ENCODE results near the gene HMGCS2.

The HMGCS2 gene

GRCh38 chr1:119762953-119763352 lies 5.8 kb downstream of the HMGCS2 start:
- DNase-seq (ENCODE audit: low read depth in 1 of 2, low spot score in 1 of 2), result no peak

- DNase-seq (ENCODE audit: low read depth in 1 of 2, low spot score in 1 of 2), result no peak
Observed at GRCh38 chr1:119762409-119762808, 6.3 kb downstream of the HMGCS2 start.

- no peak for DNase-seq (ENCODE audit: low read depth in 1 of 2, low spot score in 1 of 2)
Observed at GRCh38 chr1:119758584-119758983, 10.1 kb downstream of the HMGCS2 start.

DNA sequence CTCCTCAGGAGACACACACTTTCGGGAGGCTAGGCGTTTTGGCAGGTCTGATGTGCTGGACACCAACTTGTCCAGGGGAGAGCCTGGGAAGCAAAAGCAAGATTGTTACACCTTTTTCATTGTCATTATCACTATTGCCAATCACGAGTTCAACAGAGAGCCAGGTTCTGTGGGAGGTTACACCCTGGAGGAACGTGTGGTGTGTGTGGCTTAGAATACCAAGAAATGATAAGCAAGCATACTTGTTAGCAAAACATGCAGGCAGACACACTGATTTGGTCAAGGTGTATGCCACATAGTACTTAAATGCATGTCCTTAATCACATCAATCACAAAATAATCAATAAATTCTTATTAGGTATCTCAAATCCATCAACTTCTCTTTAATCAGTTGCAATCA lies 16.1 kb downstream of the HMGCS2 start:
- DNase-seq (ENCODE audit: low read depth in 1 of 2, low spot score in 1 of 2), result no peak

GRCh38 chr1:119748040-119748439 lies 20.7 kb downstream of the HMGCS2 start:
- DNase-seq (ENCODE audit: low read depth in 1 of 2, low spot score in 1 of 2), result no peak

DNA sequence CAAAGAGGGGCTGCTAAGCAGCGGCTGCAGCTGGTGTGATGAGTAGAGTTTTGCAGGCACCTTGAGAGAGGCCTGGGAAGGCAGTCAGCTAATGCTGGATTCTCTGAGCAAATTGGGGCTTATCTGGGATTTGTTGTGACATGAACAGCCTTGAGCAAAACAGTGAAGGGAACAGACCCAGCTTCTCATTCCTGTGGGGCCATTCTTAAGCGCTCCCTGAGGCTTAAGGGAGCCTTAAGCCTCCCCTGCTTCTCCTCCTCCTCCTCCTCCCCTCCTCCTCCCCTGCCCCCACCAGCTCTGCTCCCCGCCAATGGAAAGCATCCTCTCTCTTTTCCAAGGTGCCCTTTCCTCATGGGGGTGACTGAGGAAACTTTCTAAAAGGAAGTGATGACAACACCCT lies 21.3 kb downstream of the HMGCS2 start:
- DNase-seq (ENCODE audit: low read depth in 1 of 2, low spot score in 1 of 2), result no peak

DNA sequence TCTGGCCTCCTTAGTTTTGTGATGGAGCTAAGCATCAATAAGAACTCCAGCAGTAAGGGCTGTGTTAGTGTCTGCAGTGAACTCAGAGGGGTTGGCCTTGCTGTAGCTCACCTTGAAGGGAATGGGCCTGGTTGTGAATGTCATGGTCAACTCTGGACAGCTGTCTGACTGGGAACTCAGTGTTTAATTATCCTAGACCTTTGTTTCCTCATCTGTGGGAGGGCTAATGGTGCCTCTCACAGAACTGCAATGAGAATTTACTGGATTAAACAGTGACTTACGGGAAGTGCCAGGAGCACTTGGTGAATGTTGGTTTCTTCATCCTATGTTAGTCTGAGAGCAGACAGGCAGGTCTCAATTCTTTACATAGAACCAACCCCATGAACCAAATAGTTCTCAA lies 23.7 kb downstream of the HMGCS2 start:
- DNase-seq (ENCODE audit: low read depth in 1 of 2, low spot score in 1 of 2), result no peak

DNA sequence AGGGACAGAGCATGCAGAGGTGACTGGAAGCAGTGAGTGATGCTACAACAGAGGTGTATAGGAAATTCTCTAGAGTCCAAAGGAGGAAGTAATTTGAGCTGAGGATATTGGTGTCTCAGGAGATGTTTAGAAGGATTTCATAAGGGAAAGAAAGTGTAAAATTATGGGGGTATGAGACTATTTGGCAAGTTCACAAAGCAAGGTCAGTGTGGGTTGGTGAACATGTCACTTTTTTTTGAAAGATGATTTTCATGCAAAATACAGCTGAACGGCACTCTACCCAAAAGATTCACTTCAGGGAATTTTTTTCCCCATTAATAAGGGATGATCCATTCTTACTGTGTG lies 24.1 kb downstream of the HMGCS2 start:
- no peak for DNase-seq (ENCODE audit: low read depth in 1 of 2, low spot score in 1 of 2)

- DNase-seq (ENCODE audit: low read depth in 1 of 2, low spot score in 1 of 2), result peak in 1 of 2 donors; percentile 16
Observed at GRCh38 chr1:119743776-119744597, 24.7 kb downstream of the HMGCS2 start.

DNA sequence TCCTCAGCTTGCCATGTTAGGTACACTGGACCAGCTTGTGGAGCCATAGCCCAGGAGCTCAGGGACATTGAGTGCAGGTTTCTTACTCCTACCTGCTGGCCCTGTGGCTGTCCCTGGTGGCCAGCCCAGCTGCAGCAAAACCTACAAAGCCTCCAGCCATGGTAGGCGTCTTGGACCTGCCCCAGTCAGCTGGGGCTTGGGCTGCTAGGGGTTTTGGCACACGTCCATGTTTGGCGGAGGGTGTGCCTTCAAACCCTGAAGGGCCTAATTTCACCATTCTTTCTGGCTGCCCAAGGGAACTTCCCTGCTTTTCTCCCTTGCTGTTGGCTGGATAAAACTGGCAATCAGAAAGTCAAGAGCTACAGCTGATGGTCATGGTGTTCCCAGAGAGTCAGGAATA lies 25.4 kb downstream of the HMGCS2 start:
- no peak for DNase-seq (ENCODE audit: low read depth in 1 of 2, low spot score in 1 of 2)

GRCh38 chr1:119742677-119743076 lies 26.0 kb downstream of the HMGCS2 start:
- DNase-seq (ENCODE audit: low read depth in 1 of 2, low spot score in 1 of 2), result no peak

GRCh38 chr1:119742202-119742601 lies 26.5 kb downstream of the HMGCS2 start:
- DNase-seq (ENCODE audit: low read depth in 1 of 2, low spot score in 1 of 2), result no peak

DNA sequence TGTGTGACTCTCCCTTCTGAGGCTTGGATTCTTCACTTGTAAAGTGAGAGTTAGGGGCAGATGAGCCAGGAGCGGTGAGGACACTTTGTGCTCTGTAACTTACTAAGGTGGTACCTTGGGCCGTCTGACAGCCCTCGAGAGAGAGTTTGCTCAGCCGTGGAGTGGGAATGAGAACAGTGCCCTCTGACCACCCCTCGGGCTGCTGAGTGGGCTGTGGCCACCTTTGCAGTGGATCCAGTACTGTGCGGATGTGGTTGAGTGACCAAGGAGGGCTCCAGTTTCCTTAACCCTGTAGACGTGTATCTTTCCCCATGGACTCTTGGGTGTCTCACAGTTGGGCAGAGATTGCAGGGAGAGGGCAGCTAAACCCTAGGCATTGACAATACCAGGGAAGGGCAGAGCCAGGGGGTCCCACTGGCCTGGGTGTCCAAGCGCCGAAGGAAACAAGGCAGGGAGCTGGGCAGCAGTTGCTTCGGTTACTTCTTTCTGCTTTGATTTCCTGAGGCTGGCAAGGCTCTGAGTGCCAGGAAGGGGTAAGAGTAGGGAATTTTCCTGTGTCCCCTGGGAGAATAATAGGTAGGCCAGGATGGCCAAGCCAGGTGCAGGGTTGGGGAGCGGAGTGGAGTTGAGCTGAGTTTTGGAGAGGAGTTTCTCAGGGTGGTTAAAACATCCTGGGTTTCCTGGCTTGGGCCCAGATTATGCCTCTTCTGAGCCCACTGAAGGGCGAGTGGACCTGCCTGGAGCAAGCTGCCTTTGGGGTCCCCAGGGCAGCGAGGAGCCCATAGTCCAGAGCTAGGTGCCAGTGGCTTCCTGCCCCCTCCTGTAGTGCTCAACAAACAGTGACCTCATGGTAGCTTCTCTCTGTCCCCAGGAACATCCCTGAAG lies 27.6 kb downstream of the HMGCS2 start:
- DNase-seq (ENCODE audit: low read depth in 1 of 2, low spot score in 1 of 2), result no peak

DNA sequence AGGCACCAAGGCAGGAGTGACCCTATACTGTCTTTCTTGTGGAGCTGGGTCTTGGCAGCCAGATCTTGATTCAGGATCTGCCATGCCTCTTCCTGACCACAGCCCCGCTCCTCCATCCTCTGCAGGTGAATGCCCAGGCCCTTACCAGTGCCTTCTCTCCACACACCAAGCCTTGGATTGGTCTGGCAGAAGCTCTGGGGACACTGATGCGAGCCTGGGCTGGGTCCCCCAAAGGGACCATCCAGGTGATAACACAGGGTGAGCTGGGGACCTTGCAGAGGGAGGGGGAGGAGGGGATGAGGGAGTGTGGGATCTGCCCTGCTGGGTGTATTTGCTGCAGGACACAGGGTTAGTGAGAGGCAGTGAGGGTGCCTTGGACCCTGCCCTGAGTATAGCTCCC lies 28.4 kb downstream of the HMGCS2 start:
- DNase-seq (ENCODE audit: low read depth in 1 of 2, low spot score in 1 of 2), result no peak

GRCh38 chr1:119739150-119739549 lies 29.6 kb downstream of the HMGCS2 start:
- no peak for DNase-seq (ENCODE audit: low read depth in 1 of 2, low spot score in 1 of 2)

DNA sequence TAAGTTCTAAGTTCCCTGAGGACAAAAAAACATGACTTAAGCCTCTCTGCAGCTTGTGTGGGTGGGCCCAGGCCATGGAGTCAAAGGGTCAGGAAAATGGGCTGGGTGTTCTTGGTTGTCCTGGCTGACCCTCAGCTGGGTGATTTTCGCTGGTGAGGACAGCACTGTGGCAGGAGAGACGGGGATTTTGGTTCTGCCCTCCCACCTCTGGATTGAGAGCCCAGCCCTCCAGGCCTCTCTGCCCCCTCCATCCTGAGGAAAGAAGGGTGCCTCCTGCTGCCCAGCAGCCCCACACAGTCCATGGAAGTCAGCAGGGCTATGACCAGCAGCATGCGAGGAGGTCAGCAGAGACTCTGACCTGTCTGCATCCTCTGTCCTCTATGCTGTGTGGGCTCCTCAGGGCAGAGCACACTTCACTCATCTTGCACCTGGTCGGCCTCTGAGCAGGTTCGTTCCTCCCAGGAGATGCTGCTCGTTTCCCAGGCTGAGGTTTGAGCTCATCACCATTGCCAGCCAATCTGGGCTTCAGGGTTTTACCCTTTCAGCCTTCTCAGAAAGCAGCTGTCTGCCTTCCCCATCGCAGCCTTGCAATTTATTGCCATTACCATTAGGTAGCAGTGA lies 30.5 kb downstream of the HMGCS2 start:
- no peak for DNase-seq (ENCODE audit: low read depth in 1 of 2, low spot score in 1 of 2)

- DNase-seq (ENCODE audit: low read depth in 1 of 2, low spot score in 1 of 2), result no peak
Observed at GRCh38 chr1:119737040-119737682, 31.5 kb downstream of the HMGCS2 start.

GRCh38 chr1:119736649-119737039 lies 32.1 kb downstream of the HMGCS2 start:
- DNase-seq (ENCODE audit: low read depth in 1 of 2, low spot score in 1 of 2), result no peak

DNA sequence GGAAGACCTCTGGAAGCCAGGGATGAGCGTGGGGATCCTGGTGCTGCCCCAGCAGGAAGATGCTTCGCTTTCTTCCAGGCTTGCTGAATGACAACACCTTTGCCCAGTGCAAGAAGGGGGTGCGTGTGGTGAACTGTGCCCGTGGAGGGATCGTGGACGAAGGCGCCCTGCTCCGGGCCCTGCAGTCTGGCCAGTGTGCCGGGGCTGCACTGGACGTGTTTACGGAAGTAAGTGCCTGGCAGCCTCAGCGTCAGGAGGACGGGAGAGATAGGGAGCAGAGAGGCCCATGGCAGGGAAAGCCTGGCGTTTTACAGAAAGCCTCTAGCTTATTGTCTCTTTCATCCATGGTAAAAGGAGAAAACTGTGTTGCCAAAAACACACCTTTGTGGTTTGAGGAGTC lies 33.5 kb downstream of the HMGCS2 start:
- DNase-seq (ENCODE audit: low read depth in 1 of 2, low spot score in 1 of 2), result no peak

GRCh38 chr1:119733754-119734153 lies 35.0 kb downstream of the HMGCS2 start:
- DNase-seq (ENCODE audit: low read depth in 1 of 2, low spot score in 1 of 2), result no peak

DNA sequence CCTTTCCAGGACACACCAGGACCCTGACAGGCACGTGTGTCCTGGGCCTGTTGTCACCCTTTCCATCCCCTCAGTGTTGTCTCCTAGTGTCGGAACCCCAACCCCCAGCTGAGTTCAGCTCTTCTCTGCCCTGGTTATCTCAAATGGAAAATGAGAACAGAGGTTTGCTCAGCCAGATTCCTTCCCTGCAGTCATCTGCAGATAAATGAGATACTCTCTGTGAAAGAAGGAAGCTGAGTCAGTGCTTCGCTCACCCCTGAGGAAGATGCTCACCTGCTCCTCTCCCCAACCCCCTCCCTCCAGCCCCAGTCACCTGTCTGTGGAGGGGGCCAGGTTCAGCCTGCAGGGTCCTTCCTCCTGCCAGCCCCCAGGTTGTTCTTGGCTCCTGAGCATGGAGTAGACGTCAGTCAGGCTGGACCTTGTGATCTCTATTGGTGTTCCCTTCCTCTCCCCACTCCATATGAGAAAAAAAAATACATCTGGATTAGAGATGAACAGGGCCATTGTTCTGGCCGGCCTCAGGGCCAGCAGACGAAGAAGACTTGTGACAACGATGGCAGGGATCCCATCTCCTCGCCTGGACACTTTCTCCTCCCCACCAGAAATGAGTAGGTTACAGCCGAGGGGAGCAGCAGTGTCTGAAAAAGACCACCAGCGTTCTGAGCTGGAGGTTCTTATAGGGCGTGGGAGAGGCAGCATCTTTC lies 36.1 kb downstream of the HMGCS2 start:
- no peak for DNase-seq (ENCODE audit: low read depth in 1 of 2, low spot score in 1 of 2)
